BE2C (cell line): ENCODE measurements around the gene IGFBP6.

ENCODE experiments used
- DNase-seq: peaks from one replicate; pipeline ENCODE4 v3.0.0-alpha.2; 2020
- H3K27me3 ChIP-seq: fragments of 250-450 bp; sonication (Bioruptor Pico); 2 replicates; pipeline ENCODE4 v1.5.1; 2020; ENCODE audit warnings: mild to moderate bottlenecking
- H3K36me3 ChIP-seq: fragments of 250-450 bp; sonication (Bioruptor Pico); 2 replicates; pipeline ENCODE4 v1.5.1; 2020; ENCODE audit warnings: mild to moderate bottlenecking
- H3K4me1 ChIP-seq: fragments of 250-450 bp; sonication (Bioruptor Pico); 2 replicates; pipeline ENCODE4 v1.5.1; 2020
- H3K4me3 ChIP-seq: 2 replicates; pipeline ENCODE4 v1.5.1; 2011; ENCODE audit warnings: low read depth, low read length
- H3K9me3 ChIP-seq: fragments of 250-450 bp; sonication (Bioruptor Pico); 2 replicates; pipeline ENCODE4 v1.5.1; 2020
- TF ChIP-seq, protein P1 (sequence below): IDR thresholded peaks from 2 replicates; pipeline ENCODE4 v1.5.1; 2012; ENCODE audit warnings: mild to moderate bottlenecking, low read depth, low read length

Gene IGFBP6

DNA sequence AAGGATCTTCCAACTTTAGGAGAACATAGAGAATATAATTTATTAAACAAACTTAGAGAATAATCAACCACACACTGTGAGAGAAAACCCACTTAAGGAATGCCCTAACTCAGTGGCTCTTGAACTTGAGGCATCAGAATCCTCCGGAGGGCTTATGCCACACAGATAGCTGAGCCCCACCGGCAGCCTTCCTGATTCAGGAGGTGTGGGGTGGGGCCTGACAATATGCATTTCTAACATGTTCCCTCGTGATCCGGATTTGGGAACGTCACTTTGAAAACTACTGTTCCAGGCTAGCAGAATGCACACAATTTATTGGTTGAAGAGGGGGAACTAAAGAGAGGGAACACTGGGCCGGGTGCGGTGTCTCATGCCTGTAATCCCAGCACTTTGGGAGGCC lies 3.8 kb downstream of the IGFBP6 start:
- no peak overlapping the region for H3K4me3 ChIP-seq
- no peaks in the 10 kb centered on the region for H3K27me3 ChIP-seq
- no peaks in the 10 kb centered on the region for H3K36me3 ChIP-seq
- H3K4me1 ChIP-seq: peaks cover 7% of the 10 kb centered on the region
- no peak for DNase-seq
- TF ChIP-seq, protein P1, sequence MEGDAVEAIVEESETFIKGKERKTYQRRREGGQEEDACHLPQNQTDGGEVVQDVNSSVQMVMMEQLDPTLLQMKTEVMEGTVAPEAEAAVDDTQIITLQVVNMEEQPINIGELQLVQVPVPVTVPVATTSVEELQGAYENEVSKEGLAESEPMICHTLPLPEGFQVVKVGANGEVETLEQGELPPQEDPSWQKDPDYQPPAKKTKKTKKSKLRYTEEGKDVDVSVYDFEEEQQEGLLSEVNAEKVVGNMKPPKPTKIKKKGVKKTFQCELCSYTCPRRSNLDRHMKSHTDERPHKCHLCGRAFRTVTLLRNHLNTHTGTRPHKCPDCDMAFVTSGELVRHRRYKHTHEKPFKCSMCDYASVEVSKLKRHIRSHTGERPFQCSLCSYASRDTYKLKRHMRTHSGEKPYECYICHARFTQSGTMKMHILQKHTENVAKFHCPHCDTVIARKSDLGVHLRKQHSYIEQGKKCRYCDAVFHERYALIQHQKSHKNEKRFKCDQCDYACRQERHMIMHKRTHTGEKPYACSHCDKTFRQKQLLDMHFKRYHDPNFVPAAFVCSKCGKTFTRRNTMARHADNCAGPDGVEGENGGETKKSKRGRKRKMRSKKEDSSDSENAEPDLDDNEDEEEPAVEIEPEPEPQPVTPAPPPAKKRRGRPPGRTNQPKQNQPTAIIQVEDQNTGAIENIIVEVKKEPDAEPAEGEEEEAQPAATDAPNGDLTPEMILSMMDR: no peak
- H3K9me3 ChIP-seq: no peaks in the 10 kb centered on the region

DNA sequence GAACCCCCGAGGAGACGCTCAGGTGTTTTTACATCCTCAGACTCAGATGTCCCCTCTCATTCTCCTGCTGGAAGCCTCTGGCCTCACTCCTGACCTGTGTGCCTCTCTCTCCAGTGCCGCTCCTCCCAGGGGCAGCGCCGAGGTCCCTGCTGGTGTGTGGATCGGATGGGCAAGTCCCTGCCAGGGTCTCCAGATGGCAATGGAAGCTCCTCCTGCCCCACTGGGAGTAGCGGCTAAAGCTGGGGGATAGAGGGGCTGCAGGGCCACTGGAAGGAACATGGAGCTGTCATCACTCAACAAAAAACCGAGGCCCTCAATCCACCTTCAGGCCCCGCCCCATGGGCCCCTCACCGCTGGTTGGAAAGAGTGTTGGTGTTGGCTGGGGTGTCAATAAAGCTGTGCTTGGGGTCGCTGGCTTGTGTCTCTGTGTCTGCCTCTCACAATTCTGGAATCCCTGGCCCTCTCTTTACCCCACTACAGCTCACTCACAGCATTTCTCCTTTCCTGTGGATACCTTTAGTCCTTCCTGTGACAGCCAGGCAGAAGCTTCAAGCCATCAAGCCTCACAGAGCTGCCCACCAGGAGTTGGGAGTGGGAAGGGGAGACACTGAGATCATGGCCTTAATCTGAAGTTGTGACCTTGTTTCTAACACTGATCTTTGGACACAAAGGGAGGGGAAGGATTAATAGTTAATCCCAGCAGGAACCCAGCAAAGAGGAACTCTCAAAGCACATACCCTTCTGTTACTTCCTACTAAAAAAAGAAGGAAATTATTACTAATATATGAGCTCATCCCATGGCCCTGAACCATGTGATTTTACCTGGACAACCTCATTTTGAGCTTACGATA lies 4.7 kb downstream of the IGFBP6 start:
- Histone ChIP-seq H3K4me1 (peaks cover 7% of the 10 kb centered on the region), H3K27me3 (no peaks in the 10 kb centered on the region), H3K9me3 (no peaks in the 10 kb centered on the region), H3K36me3 (no peaks in the 10 kb centered on the region), H3K4me3 (no peak overlapping the region)
- no peak for DNase-seq
- TF ChIP-seq, protein P1: no peak

DNA sequence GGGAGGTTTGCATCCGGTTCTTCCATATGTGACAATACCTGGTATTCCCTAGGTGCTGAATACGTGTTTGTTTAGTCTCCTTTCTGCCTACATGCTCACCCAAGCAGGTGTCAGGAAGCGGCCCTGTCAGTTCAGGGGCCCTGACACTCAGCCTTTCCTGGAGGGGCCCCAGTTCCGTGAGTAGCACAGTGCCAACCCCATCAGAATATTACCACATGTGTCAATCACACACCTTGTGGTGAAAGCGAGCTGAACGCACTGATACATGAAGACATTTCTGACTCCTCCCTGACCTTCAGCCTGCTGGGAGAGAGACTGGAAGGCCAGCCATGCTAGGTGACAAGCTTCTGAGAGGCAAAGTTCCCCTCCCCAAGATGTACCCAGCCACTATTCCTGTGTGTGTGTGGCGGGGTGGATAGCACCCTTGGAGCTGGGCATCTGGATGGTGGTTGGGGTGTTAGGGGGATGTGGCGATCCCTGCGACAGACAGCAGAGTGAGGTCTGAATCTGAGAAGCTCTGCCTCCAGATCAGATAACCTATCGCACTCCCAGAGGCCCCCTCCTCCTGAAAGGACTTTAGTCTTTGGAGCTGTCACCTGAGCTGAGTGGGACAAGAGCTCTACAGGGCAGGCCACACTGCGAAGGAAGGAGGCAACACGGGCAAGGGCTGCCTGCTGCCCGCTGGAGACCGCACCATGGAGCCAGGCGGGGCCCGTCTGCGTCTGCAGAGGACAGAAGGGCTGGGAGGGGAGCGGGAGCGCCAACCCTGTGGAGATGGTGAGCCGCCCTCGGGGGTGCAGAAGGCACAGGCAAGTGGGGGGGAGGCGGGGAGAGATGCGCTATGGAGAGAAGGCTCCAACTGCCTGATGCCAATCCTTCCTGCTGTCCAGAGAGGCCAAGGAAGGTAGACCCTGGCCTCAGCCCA lies 5.7 kb downstream of the IGFBP6 start, which contains the start of gene SOAT2:
Gene SOAT2, plus strand, starts transcription at position 604 of the 925 bp plus-strand sequence. Its CDS starts 92 bp downstream, at position 696.
- Histone ChIP-seq H3K4me3 (no peak within 1 kb of the TSS), H3K36me3 (no peaks in the 10 kb centered on the region), H3K27me3 (no peaks in the 10 kb centered on the region), H3K4me1 (peaks cover 7% of the 10 kb centered on the region), H3K9me3 (no peaks in the 10 kb centered on the region)
- TF ChIP-seq, protein P1: no peak
- DNase-seq: no peak

DNA sequence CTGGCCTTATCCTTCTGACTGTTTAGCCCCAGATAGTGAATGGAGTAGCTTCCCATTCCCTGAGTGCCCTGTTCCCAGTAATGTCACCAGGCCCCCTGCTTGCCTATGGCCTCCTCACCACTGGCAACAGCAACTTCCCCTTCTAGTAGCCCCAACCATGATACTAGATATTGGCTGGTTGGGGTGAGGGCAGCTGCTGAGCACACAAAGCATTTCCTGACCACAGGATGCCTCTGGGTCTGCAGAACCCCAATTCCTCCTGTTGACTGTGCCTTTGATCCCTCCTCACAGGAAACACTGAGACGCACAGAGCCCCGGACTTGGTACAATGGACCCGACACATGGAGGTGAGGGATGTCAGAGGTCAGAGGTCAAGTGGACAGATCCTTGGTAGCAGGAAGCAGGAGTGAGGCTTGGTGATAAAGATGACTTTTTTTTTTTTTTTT lies 6.4 kb downstream of the IGFBP6 start:
- TF ChIP-seq, protein P1: no peak
- Histone ChIP-seq H3K4me3 (no peak overlapping the region), H3K4me1 (peaks cover 5% of the 10 kb centered on the region), H3K36me3 (no peaks in the 10 kb centered on the region), H3K9me3 (no peaks in the 10 kb centered on the region), H3K27me3 (no peaks in the 10 kb centered on the region)
- DNase-seq: no peak

DNA sequence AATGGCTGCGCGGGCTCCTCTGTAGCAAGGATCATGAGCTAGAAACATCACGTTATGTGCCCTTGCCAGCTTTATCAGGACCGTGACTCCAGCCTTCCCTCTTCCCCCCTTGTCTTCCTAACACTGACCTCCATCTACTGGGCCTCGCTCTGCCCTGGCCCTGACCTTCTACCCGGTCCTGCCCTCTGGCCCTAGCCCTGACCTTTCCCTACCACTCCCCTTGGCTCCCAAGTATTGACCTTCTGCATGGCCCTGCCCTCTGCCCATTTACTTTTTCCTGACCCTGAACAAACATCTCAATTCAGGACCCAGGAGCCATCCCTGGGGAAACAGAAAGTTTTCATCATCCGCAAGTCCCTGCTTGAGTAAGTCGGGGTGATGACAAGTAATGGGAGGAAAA lies 7.8 kb downstream of the IGFBP6 start:
- H3K4me3 ChIP-seq: no peak overlapping the region
- H3K36me3 ChIP-seq: no peaks in the 10 kb centered on the region
- H3K4me1 ChIP-seq: no peaks in the 10 kb centered on the region
- no peak for DNase-seq
- TF ChIP-seq, protein P1: no peak
- H3K9me3 ChIP-seq: no peaks in the 10 kb centered on the region
- no peaks in the 10 kb centered on the region for H3K27me3 ChIP-seq
